Activated CD4-positive, alpha-beta T cell treated with anti-CD3 and anti-CD28 coated beads for 36 hours (primary cell): ENCODE measurements around the gene ZNF22. TPM values are rescaled to one million over a fixed set of nuclear protein-coding genes. Genes with fewer than 3 reads are reported as not detected.
A peak's percentile ranks its signal among the peaks of the same experiment; 100 is the strongest.

ENCODE experiments used
- ATAC-seq: fragments of 200-7000 bp; cut with Tn5 transposase; one replicate; pipeline ENCODE4 v1.10.0; 2021; ENCODE audit warnings: mild to moderate bottlenecking, moderate library complexity
- CTCF ChIA-PET: fragments of 350-600 bp; sonication (Branson Sonifier 250); formaldehyde crosslinking; loops from one replicate; lab custom pipeline; 2021; ENCODE audit warnings: antibody characterized with exemption; lab: Charles Lee
- POLR2A ChIA-PET: fragments of 350-600 bp; sonication (Branson Sonifier 250); formaldehyde crosslinking; loops from one replicate; lab custom pipeline; 2021; ENCODE audit warnings: antibody characterized with exemption, inconsistent platforms; lab: Charles Lee
- DNase-seq: peaks from one replicate; pipeline ENCODE4 v3.0.0-alpha.2; 2020
- H3K27ac Mint-ChIP-seq: one replicate; pipeline ENCODE4 v1.8.0; 2021; ENCODE audit warnings: mixed read lengths
- H3K27me3 Mint-ChIP-seq: one replicate; pipeline ENCODE4 v1.8.0; 2021; ENCODE audit warnings: mixed read lengths
- H3K36me3 Mint-ChIP-seq: one replicate; pipeline ENCODE4 v1.8.0; 2021; ENCODE audit warnings: low read depth, mixed read lengths
- H3K4me1 Mint-ChIP-seq: one replicate; pipeline ENCODE4 v1.8.0; 2021; ENCODE audit warnings: mixed read lengths
- H3K4me3 Mint-ChIP-seq: one replicate; pipeline ENCODE4 v1.8.0; 2021; ENCODE audit warnings: mild to moderate bottlenecking, moderate library complexity, mixed read lengths
- H3K9me3 Mint-ChIP-seq: one replicate; pipeline ENCODE4 v1.8.0; 2021; ENCODE audit warnings: low read depth, mixed read lengths
- intact Hi-C, 2 experiments: fragments of 100-400 bp; cut with DNase I in 1 of 2; cut with micrococcal nuclease in 1 of 2; formaldehyde crosslinking; loops; one replicate each; pipeline versions ENCODE4 v1.14.2 to v1.15.1; 2022 to 2024; cut with DNase I, micrococcal nuclease
- total RNA-seq, 2 experiments: library from RNA; stranded (reverse); gene quantifications; one replicate each; pipeline ENCODE4 v1.2.3, GENCODE V29; 2021

ZNF22 gene
- total RNA-seq, 2 experiments from 2014 or later: 18.8 to 21.6 TPM

DNA sequence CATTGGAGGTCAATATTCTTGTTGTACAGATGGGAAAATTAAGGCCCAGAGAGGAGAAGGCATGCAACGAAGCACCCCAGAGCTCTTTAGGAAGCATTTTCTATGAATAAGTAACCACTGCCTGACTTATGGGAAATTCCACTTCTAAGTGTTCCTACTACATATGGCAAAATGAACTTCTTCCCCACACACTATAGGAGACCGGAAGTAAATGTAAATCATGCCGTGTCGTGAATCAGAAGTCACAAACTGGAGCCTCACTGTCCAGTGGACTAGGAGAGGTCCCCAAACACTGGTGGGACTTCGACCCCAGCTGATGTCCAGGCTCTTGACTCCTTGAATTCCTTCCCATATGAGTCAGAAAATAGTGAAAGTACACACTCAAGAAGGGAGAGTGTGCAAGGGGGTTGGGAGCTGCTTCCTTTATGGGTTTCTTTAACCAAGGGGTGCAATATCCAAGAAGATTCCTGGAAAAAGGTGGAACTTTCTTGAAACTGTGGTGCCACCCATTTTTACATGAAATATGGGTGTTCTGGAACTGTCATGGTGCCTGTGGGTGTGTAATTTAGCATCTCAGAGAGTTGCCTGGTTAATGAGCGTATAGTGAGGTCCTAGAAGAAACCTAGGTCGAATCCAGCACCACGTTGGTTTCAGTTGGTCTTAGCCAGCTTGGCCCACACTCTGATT is 34.5 kb upstream of the ZNF22 start:
- Mint-ChIP-seq H3K4me3 (no peak overlapping the region), H3K27me3 (no peaks in the 10 kb centered on the region), H3K9me3 (no peaks in the 10 kb centered on the region), H3K4me1 (peaks cover 31% of the 10 kb centered on the region), H3K27ac (no peak overlapping the region), H3K36me3 (no peaks in the 10 kb centered on the region)
- DNase-seq (no peak), ATAC-seq (peak; percentile 4)
- POLR2A ChIA-PET: no interaction called here
- intact Hi-C loops: no loop called here
- CTCF ChIA-PET: interaction anchor here (0.7 to 2.0 kb wide), 5 partner anchors 9 to 1091 kb away, joined by 3 to 6 read pairs (median 3); no protein-coding TSS in a partner anchor

DNA sequence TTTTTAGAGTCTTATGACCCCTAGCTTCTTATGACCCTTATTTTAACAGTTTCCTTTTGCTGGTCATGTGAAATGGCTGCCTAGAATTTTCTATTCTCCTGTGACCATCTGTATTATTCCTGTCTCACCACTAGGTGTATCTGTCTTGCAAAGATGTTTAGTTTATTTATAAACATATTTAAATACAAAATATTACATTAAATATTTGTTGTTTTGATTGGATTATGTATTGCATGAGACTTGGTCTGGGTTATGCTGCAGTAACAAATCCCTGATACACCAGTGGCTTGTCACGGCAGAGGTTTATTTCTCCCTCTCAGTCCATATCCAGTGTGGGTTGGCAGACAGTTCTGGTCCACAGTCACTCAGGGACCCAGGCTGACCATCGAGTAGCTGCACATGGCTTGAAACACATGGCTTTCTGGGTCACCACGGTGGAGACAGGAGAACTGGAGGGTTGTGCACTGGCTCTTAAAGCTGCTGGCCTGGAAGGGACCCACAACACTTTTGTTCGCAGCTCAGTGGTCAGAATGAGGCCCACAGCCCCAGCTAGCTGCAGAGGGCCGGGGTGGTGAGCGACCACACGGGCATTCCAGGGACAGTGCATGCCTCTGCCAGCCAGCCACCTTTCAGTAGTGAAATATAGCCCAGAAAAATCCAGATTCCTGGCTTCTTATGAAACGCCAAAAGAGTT is 33.8 kb upstream of the ZNF22 start:
- Mint-ChIP-seq H3K4me1 (peaks cover 31% of the 10 kb centered on the region), H3K4me3 (no peak overlapping the region), H3K27me3 (no peaks in the 10 kb centered on the region), H3K36me3 (no peaks in the 10 kb centered on the region), H3K27ac (no peak overlapping the region), H3K9me3 (no peaks in the 10 kb centered on the region)
- ChIA-PET CTCF (interaction anchor here (0.7 to 2.0 kb wide), 4 partner anchors 9 to 1092 kb away, joined by 3 to 6 read pairs (median 3); no protein-coding TSS in a partner anchor), POLR2A (no interaction called here)
- intact Hi-C loops: no loop called here
- ATAC-seq: no peak
- DNase-seq: no peak

DNA sequence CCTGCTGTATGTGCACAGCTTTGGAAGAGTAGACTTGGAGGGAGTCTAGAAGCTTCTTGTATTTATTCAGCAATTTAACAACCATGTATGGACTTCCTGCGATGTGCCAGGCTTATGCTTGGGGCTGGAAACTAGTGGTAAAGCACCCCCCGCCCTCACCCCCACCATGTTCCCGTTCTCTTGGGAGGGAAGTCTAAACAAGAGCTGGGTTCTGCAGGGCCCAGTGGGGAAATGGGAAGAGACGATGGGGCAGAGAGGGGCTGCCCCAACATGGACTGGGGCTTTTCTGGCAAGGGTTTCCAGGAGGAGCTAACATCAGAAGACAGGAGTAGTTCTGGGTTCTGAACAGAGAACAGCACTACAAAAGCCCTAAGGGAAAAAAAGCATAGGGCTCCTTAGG is 33.1 kb upstream of the ZNF22 start:
- Mint-ChIP-seq H3K36me3 (no peaks in the 10 kb centered on the region), H3K27me3 (no peaks in the 10 kb centered on the region), H3K4me3 (no peak overlapping the region), H3K4me1 (peaks cover 31% of the 10 kb centered on the region), H3K9me3 (no peaks in the 10 kb centered on the region), H3K27ac (no peak overlapping the region)
- no peak for DNase-seq
- intact Hi-C loops: no loop called here
- ChIA-PET CTCF (interaction anchor here (0.8 to 1.2 kb wide), 3 partner anchors 21 to 38 kb away, joined by 3 to 6 read pairs (median 5); no protein-coding TSS in a partner anchor), POLR2A (no interaction called here)
- ATAC-seq: no peak

DNA sequence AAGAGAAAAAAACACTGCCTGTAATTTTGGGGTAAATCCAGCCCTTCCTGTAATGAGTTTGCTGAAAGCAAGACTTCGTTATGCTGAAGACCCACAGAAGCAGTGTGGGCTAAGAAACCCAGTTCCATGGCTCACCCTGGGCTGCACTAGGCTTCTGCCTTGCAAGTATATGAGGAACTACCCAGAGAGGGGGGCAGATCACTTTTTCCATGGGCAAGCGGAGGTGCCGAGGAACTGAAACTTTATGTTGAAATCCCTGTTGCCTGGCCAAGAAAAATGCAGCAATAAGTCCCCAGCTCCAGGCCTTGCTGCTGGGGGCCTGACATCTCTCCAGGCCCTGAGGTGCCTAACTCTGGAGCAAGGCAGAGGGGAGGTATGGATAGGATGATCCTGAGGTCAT is 32.6 kb upstream of the ZNF22 start:
- peak; percentile 52 for ATAC-seq
- Mint-ChIP-seq H3K4me3 (no peak overlapping the region), H3K9me3 (no peaks in the 10 kb centered on the region), H3K36me3 (no peaks in the 10 kb centered on the region), H3K27ac (no peak overlapping the region), H3K27me3 (no peaks in the 10 kb centered on the region), H3K4me1 (peaks cover 31% of the 10 kb centered on the region)
- ChIA-PET CTCF (interaction anchor here (0.8 to 1.2 kb wide), 3 partner anchors 21 to 39 kb away, joined by 3 to 6 read pairs (median 5); no protein-coding TSS in a partner anchor), POLR2A (no interaction called here)
- intact Hi-C loops: no loop called here
- DNase-seq: peak; percentile 30

DNA sequence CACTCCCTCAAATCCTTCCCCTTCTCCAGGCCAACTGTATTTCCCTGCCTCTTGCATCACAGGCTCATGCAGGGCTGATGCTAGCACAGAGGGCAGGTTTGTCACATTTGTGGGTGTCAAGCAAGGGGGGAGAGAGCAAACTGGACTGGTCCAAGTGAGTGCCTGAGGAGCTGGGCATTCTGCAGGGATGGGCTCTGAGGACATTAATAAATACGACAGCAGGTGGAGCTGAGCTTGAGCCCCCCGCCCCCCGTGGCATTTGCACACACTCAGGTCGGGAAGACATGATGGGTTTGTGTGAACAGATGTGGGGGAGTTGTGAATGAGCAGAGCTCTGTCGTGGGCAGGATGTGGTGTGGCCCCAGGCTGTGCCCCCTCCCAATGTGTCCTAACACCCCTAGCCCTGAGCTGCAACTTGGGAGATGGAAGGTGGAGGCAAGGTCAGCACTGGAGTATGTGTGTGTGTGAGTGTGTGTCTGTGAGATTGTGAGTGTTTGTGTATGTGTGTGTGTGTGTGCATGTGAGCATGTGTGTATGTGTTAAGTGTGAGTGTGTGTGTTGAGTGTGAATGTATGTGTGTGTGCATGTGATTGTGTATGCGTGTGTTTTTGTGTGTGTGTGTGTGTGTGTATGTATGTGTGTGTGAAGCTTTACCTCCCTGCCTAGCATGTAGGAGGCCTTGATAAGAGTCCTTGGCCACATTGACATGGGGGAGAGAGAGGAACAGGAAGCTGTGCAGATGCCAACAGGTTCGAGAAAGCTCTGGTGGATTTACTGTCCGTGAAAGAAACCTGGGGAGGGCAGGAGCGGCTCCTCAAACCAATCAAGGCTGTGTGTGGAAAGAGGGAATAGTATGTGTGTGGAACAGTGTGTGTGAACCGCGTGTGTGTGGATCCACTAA is 32.0 kb upstream of the ZNF22 start:
- Mint-ChIP-seq H3K9me3 (no peaks in the 10 kb centered on the region), H3K4me3 (no peak overlapping the region), H3K27me3 (no peaks in the 10 kb centered on the region), H3K4me1 (peaks cover 35% of the 10 kb centered on the region), H3K27ac (peak overlapping the region; percentile 38), H3K36me3 (no peaks in the 10 kb centered on the region)
- intact Hi-C loops: no loop called here
- ChIA-PET POLR2A (interaction anchor here (0.6 kb wide), 1 partner anchor 26 kb away, joined by 17 read pairs; no protein-coding TSS in a partner anchor), CTCF (interaction anchor here (1.1 to 1.2 kb wide), 2 partner anchors 36 to 40 kb away, joined by 5 to 6 read pairs; no protein-coding TSS in a partner anchor)
- ATAC-seq (peak; percentile 45), DNase-seq (peak; percentile 45)

DNA sequence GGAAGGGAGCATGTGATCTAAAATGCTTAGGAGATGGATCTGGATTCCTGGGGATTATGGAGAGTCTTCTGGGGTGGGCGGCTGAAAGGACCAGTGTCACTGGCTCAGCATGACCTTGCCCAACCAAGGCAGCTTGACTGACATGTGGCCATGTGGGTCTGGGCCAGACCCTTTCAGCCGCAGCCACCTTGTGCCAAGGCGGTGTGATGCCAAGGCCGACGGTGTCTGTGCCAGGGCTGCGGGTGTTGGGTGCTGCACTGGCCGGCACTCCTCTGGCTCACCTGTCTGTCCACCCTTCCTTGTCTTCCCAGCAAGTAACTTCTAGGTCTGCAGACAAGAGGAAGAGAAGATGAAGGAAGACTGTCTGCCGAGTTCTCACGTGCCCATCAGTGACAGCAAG is 30.9 kb upstream of the ZNF22 start:
- no peaks in the 10 kb centered on the region for H3K27me3 Mint-ChIP-seq
- H3K4me3 Mint-ChIP-seq: no peak overlapping the region
- no peak for ATAC-seq
- H3K4me1 Mint-ChIP-seq: peaks cover 36% of the 10 kb centered on the region
- no peaks in the 10 kb centered on the region for H3K36me3 Mint-ChIP-seq
- CTCF ChIA-PET: no interaction called here
- POLR2A ChIA-PET: no interaction called here
- intact Hi-C loops: no loop called here
- DNase-seq: no peak
- H3K27ac Mint-ChIP-seq: no peak overlapping the region
- no peaks in the 10 kb centered on the region for H3K9me3 Mint-ChIP-seq

DNA sequence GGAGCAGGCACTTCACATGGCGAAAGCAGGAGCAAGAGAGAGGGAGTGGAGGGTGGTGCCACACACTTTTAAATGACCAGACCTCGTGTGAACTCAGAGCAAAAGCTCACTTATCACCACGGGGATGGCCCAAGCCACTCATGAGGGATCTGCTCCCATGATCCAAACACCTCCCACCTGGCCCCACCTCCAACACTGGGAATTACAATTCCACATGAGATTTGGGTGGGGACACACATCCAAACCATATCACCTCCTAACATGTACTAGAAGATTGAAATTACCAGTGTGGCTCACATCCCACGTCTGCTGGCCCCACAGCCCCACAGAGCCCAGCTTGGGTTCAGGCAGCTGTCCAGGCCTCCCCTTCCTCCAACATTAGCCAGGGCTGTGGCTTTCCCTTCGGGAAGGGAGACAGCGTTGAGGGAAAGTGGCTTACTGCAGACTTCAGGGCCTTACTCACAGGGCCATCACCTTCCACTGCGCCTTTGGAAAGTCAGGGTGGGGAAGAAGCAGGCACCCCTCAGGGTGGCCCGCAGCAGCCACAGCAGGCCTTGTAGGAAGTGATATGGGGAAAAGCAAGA is 29.8 kb upstream of the ZNF22 start:
- ChIA-PET POLR2A (no interaction called here), CTCF (no interaction called here)
- Mint-ChIP-seq H3K27me3 (no peaks in the 10 kb centered on the region), H3K27ac (no peak overlapping the region), H3K4me1 (peaks cover 32% of the 10 kb centered on the region), H3K36me3 (no peaks in the 10 kb centered on the region), H3K4me3 (no peak overlapping the region), H3K9me3 (no peaks in the 10 kb centered on the region)
- DNase-seq (no peak), ATAC-seq (no peak)
- intact Hi-C loops: no loop called here

DNA sequence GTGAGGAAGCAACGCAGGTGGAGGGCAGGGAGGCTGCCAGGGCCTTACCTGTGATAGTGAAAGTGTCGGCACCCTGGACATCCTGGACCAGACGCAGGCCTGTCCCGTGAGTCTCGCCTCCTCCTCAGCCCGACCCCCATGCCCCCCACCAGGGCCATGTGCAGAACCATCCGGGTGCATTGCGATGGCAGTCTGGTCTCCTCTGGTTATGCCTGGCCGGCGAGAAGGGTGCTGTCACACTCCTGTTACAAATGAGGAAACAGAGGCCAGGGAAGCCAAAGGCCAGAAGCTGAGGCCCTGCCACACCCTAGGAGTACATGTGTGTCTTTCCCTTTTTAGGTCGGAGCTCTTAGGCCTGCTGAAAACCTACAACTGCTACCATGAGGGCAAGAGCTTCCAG is 29.3 kb upstream of the ZNF22 start:
- ATAC-seq: no peak
- ChIA-PET POLR2A (no interaction called here), CTCF (no interaction called here)
- intact Hi-C loops: no loop called here
- Mint-ChIP-seq H3K9me3 (no peaks in the 10 kb centered on the region), H3K27ac (no peak overlapping the region), H3K27me3 (no peaks in the 10 kb centered on the region), H3K4me1 (peaks cover 27% of the 10 kb centered on the region), H3K36me3 (no peaks in the 10 kb centered on the region), H3K4me3 (no peak overlapping the region)
- no peak for DNase-seq

DNA sequence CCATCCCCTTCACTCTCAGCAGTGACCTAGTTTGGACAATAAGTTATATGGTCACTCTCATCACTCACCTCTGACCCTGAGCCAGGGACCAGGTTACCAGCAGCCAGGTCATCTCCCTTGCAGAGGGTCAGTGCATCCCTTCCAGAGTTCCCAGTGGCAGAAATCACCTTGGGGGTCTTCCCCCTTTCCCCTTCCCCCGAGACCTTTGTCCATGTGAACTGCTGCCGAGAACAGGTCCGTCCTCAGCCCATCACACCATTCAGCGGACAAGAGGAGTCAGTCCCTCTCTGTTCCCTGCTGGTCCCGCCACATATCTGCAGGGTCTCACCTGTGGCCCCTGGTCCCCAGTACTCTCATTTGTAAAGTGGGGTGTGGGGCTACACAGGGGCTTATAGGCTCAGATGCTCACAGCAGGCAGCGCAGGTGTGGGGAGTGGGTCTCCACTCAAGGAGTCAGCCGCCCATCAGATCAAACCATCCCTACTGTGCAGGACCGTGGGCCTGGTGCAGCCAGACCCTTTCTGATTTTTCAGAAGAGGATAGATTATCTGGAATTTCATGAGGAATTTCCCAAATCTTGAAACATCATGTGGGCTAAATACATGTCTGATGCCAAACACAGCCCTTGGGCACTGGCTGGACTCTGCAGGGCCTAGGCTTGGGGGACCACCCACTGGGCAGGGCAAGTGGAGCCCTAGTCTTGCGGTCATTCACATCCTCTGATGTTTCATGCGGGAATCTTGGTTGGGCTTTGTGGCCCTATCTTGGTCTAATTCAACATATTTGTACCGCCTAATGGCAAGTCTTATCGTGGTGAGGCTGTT is 28.6 kb upstream of the ZNF22 start:
- no peaks in the 10 kb centered on the region for H3K36me3 Mint-ChIP-seq
- CTCF ChIA-PET: interaction anchor here (2.6 kb wide), 1 partner anchor 39 kb away, joined by 17 read pairs; no protein-coding TSS in a partner anchor
- no peak overlapping the region for H3K27ac Mint-ChIP-seq
- DNase-seq: no peak
- no peaks in the 10 kb centered on the region for H3K27me3 Mint-ChIP-seq
- POLR2A ChIA-PET: no interaction called here
- H3K4me3 Mint-ChIP-seq: no peak overlapping the region
- H3K9me3 Mint-ChIP-seq: no peaks in the 10 kb centered on the region
- ATAC-seq: no peak
- intact Hi-C loops: no loop called here
- H3K4me1 Mint-ChIP-seq: peaks cover 25% of the 10 kb centered on the region

DNA sequence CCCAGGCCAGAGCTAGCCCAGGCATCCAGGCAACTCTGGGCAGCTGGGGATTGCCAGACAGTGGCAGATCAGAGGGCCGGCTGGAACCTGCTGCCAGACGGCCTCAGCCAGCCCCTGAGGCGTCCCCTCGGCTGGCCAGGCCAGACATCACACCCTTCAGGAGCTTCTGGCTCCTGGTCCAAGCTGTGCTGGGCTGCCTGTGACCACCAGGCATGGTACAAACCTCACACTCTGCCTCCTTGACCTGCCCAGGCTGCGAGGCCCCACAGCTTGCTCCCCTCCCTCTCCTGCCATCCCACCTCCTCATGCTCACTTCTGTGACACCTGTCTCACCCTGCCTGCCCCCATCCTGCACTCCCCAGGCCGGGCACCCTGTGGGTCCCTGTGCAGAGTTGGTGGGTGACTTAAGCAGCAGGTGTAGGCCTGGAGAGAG is 27.8 kb upstream of the ZNF22 start:
- H3K4me1 Mint-ChIP-seq: peaks cover 19% of the 10 kb centered on the region
- POLR2A ChIA-PET: no interaction called here
- DNase-seq (no peak), ATAC-seq (no peak)
- intact Hi-C loops: no loop called here
- no peaks in the 10 kb centered on the region for H3K36me3 Mint-ChIP-seq
- H3K4me3 Mint-ChIP-seq: no peak overlapping the region
- H3K27me3 Mint-ChIP-seq: no peaks in the 10 kb centered on the region
- CTCF ChIA-PET: interaction anchor here (0.5 to 2.6 kb wide), 2 partner anchors 40 to 52 kb away, joined by 3 to 17 read pairs; no protein-coding TSS in a partner anchor
- no peaks in the 10 kb centered on the region for H3K9me3 Mint-ChIP-seq
- no peak overlapping the region for H3K27ac Mint-ChIP-seq
